ENCODE measurements around the gene CWC27.

CWC27 gene

GRCh38 chr5:64800926-64801325 is 32.2 kb downstream of the CWC27 start:
- Histone ChIP-seq H3K4me2 (ENCODE audit: low read depth, low read length, poor library complexity, severe bottlenecking) (no peak overlapping the region), H3K9ac (ENCODE audit: low read depth, low read length, poor library complexity, severe bottlenecking) (no peak overlapping the region), H4K20me1 (ENCODE audit: insufficient read depth, low read length, poor library complexity, severe bottlenecking) (no peaks in the 10 kb centered on the region), H3K4me3 (ENCODE audit: low read length, poor library complexity, severe bottlenecking) (no peak overlapping the region), H3F3A (ENCODE audit: low read depth) (no peaks in the 10 kb centered on the region), H3K36me3 (ENCODE audit: insufficient read depth, low read length) (peaks cover 17% of the 10 kb centered on the region; the same call in 1 of the 2 replicates), H3K9me3 (ENCODE audit: insufficient read depth, low read depth, low read length) (no peaks in the 10 kb centered on the region), H2AFZ (ENCODE audit: low read length) (no peak overlapping the region), H3K9me2 (replicated peaks; ENCODE audit: low read depth, low read length) (no peaks in the 10 kb centered on the region), H3K79me2 (ENCODE audit: insufficient read depth, low read length) (no peaks in the 10 kb centered on the region), H3K27me3 (ENCODE audit: insufficient read depth, low read length, poor library complexity, severe bottlenecking) (no peaks in the 10 kb centered on the region), H3K4me1 (ENCODE audit: insufficient read depth, low read length, poor library complexity, severe bottlenecking) (no peaks in the 10 kb centered on the region)
- TF ChIP-seq CTCF (conservative IDR thresholded peaks at IDR 0.05; ENCODE audit: low read length), result no peak
- no peak for TF ChIP-seq EZH2phosphoT487 (IDR thresholded peaks at IDR 0.05; ENCODE audit: borderline replicate concordance)

GRCh38 chr5:64806537-64806936 is 37.8 kb downstream of the CWC27 start:
- Histone ChIP-seq H3K4me2 (ENCODE audit: low read depth, low read length, poor library complexity, severe bottlenecking) (no peak overlapping the region), H3K79me2 (ENCODE audit: insufficient read depth, low read length) (no peaks in the 10 kb centered on the region), H3K27me3 (ENCODE audit: insufficient read depth, low read length, poor library complexity, severe bottlenecking) (no peaks in the 10 kb centered on the region), H3K4me3 (ENCODE audit: low read length, poor library complexity, severe bottlenecking) (no peak overlapping the region), H2AFZ (ENCODE audit: low read length) (no peak overlapping the region), H3F3A (ENCODE audit: low read depth) (no peaks in the 10 kb centered on the region), H4K20me1 (ENCODE audit: insufficient read depth, low read length, poor library complexity, severe bottlenecking) (no peaks in the 10 kb centered on the region), H3K4me1 (ENCODE audit: insufficient read depth, low read length, poor library complexity, severe bottlenecking) (no peaks in the 10 kb centered on the region), H3K36me3 (ENCODE audit: insufficient read depth, low read length) (peaks cover 24% of the 10 kb centered on the region; the same call in 1 of the 2 replicates), H3K9me3 (ENCODE audit: insufficient read depth, low read depth, low read length) (no peaks in the 10 kb centered on the region), H3K9ac (ENCODE audit: low read depth, low read length, poor library complexity, severe bottlenecking) (no peak overlapping the region), H3K9me2 (replicated peaks; ENCODE audit: low read depth, low read length) (no peaks in the 10 kb centered on the region)
- TF ChIP-seq EZH2phosphoT487 (IDR thresholded peaks at IDR 0.05; ENCODE audit: borderline replicate concordance) (no peak), CTCF (conservative IDR thresholded peaks at IDR 0.05; ENCODE audit: low read length) (no peak)

- Histone ChIP-seq H3K9me3 (ENCODE audit: insufficient read depth, low read depth, low read length) (no peaks in the 10 kb centered on the region), H2AFZ (ENCODE audit: low read length) (no peak overlapping the region), H3F3A (ENCODE audit: low read depth) (no peaks in the 10 kb centered on the region), H3K79me2 (ENCODE audit: insufficient read depth, low read length) (no peaks in the 10 kb centered on the region), H3K4me3 (ENCODE audit: low read length, poor library complexity, severe bottlenecking) (no peak overlapping the region), H3K9me2 (replicated peaks; ENCODE audit: low read depth, low read length) (no peaks in the 10 kb centered on the region), H4K20me1 (ENCODE audit: insufficient read depth, low read length, poor library complexity, severe bottlenecking) (no peaks in the 10 kb centered on the region), H3K4me1 (ENCODE audit: insufficient read depth, low read length, poor library complexity, severe bottlenecking) (no peaks in the 10 kb centered on the region), H3K9ac (ENCODE audit: low read depth, low read length, poor library complexity, severe bottlenecking) (no peak overlapping the region), H3K36me3 (ENCODE audit: insufficient read depth, low read length) (peaks cover 14% of the 10 kb centered on the region; the same call in 1 of the 2 replicates), H3K4me2 (ENCODE audit: low read depth, low read length, poor library complexity, severe bottlenecking) (no peak overlapping the region), H3K27me3 (ENCODE audit: insufficient read depth, low read length, poor library complexity, severe bottlenecking) (no peaks in the 10 kb centered on the region)
- no peak for TF ChIP-seq CTCF (conservative IDR thresholded peaks at IDR 0.05; ENCODE audit: low read length)
- no peak for TF ChIP-seq EZH2phosphoT487 (IDR thresholded peaks at IDR 0.05; ENCODE audit: borderline replicate concordance)
Measured at GRCh38 chr5:64807520-64807919, 38.8 kb downstream of the CWC27 start.
